Measurements from ENCODE around the gene ABI3BP.

DNA sequence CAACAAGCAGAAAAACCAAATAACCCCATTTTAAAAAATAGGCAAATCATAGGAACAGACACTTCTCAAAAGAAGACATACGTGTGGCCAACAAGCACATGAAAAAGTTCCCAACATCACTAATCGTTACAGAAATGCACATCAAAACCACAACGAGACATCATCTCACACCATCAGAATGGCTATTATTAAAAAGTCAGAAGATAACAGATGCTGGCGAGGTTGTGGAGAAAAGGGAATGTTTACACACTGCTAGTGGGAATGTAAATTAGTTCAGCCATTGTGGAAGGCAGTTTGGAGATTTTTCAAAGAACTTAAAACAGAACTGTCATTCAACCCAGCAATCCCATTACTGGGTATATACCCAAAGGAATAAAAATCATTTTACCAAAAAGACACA, 60.7 kb downstream of the ABI3BP start:
- TF ChIP-seq, protein P1, sequence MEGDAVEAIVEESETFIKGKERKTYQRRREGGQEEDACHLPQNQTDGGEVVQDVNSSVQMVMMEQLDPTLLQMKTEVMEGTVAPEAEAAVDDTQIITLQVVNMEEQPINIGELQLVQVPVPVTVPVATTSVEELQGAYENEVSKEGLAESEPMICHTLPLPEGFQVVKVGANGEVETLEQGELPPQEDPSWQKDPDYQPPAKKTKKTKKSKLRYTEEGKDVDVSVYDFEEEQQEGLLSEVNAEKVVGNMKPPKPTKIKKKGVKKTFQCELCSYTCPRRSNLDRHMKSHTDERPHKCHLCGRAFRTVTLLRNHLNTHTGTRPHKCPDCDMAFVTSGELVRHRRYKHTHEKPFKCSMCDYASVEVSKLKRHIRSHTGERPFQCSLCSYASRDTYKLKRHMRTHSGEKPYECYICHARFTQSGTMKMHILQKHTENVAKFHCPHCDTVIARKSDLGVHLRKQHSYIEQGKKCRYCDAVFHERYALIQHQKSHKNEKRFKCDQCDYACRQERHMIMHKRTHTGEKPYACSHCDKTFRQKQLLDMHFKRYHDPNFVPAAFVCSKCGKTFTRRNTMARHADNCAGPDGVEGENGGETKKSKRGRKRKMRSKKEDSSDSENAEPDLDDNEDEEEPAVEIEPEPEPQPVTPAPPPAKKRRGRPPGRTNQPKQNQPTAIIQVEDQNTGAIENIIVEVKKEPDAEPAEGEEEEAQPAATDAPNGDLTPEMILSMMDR (IDR thresholded peaks at IDR 0.05; ENCODE audit: insufficient read depth, low read depth, low read length): no peak
- TF ChIP-seq EZH2 (IDR thresholded peaks at IDR 0.05; ENCODE audit: insufficient read depth, low read length): no peak

Measured in astrocyte (in vitro differentiated cells and primary cell).